Brain pericyte (primary cell): ENCODE data around the gene SLC18B1.

ENCODE experiments used
- DNase-seq: peaks from one replicate; pipeline ENCODE4 v3.0.0-alpha.2; 2012; ENCODE audit warnings: low read depth, low spot score

SLC18B1 gene

DNA sequence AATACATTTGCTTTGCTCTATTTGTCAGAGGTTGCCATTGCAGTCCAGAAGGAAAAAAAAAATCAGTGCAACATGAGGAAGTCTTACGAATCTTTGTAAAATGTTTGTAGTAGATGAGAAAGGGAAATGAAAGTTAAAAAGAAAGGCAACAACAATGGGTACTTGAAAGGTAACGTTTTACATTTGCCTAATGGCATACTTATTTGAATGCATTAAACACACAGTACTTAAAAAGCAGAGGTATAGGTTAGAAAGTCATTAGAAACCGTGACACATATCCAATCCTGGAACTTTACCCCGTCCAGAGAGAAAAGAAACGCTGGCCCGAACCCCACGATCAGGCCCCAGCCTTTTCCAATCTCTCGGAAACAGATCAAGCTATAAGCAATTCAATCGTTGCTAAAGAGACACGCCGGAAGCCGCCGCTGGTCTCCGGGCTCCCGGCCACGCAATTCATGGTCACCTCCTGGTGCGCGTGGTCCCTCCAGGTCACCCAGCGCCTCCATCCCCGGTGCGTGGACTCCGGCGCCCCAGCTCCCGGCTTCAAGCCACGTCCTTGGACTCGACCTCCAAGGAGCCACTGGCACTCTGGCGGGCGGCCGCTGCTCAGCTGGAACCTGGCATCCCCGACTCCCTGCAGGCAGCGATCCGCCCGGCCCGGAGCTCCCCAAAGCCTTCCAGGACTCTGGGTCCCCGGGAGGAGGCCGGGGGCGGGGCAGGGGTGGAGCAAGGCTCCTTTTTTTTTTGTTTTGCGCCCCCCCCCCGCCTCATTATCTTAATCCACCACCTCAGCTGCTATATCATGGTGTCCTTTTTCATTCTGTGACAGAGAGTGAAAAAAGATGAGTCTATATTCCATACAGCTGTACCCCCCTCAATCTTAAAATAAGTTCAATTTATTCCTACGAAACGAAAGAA lies at the start of gene SLC18B1:
Gene SLC18B1 (minus strand): TSS at position 687 of the 918 bp plus-strand sequence. CDS start 181 bp downstream, at position 506.
- DNase-seq = no peak

GRCh38 chr6:132843316-132844035 lies 45.0 kb upstream of the SLC18B1 start:
- DNase-seq = no peak

DNA sequence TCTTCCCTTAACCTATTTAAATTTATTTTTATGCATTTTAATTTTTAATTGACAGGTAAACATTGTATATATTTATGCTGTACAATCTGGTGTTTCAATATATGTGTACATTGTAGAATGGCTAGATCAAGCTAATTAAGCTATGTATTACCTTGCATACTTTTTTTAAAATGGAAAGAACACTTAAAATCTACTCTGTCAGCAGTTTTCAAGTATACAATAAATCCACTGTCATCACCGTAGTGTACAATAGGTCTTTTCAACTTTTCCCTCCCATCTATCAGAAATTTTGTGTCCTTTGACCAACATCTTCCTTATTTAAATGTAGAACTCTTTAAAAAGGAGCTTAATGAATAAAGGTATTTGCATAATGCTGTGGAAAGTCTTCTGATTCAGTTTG lies 43.5 kb upstream of the SLC18B1 start:
- DNase-seq = no peak

GRCh38 chr6:132832891-132833290 lies 34.5 kb upstream of the SLC18B1 start:
- DNase-seq = no peak

DNA sequence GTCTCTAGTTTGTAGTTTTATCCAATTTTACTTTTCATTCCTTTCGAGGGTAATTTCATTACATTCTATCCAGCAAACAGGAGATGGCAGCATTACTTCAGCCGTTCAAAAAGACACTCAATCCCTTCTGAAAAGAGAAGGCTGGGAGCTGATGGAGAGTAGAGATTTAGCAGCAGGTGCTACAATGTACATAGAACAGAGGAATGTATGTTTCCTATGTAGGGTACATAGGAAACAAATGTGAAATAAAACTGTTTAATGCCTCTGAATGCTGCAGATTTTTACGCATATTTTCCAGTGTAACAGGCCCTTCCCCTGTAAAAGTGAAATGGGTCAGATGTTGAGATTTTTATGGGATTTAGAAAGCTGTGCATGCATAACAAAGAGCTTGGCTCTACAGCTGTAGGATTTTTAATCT lies 31.9 kb upstream of the SLC18B1 start:
- no peak for DNase-seq

DNA sequence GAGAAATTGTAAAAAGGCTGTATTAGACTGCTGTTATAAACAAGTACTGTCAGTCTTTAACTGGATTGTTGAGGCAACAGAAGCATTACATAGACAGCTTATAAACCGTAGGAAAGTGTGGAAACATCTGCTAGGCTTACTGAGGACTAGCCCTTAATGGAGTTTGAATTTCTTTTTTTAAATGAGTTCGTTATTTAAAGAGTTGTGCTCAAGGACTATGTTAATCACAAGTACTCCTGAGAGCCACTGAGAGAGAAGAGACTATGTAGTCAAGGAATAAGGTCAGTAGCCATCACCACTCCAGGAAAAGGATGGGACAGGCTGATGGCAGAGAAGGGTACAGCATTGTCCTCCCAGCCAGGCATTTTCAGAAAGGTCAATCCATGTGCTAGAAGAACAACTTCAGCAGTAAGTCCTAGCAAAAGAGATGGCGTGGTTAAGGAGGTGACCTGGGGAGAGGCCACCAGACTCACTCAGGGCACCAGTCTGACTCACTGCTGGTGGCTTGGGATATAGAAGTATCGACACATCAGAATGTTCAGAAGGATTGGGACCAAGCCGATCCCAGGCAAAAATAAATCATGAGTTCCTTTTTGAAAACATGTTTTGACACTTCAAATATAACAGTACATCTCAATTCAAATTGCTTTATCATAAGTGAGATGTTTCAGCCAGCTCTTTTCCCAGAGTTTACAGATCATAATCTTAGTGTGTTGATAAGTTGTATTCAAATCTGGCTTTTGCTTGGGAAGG lies 22.4 kb upstream of the SLC18B1 start:
- DNase-seq = no peak

DNA sequence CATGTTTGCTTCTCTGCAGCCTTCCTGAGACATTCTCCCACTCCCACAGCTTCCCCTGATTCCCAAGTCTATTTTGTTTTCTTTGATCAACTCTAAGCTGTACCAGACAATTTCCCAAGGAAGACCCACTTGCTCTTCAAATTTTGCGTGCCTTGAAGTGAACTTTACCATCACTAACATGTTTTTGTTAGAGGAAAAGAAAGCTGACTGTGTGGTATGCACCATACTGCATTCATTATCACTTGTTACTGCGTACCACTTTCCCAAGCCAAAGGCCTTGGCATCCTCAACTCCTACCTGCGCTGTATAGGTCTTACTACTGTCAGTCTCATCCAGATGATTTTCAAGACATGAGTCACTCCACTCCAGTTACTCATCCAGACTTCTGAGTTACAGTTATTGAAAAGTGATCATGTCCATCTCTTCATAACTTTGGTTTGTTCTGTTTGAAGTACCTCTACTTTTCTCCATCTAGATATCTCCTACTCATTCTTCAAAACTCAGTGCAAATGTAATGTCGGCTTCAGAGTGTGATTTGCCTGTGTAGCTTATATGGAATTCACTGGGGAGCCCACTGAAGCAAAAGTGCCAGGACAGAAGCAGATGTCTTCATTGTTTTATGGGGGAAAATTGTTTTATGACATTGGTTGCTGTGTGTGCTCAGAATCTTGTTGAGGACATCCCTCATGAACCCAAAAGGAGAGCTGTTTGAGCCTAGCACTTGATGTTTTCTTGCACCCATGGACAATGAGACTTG lies 21.1 kb upstream of the SLC18B1 start:
- DNase-seq = no peak

DNA sequence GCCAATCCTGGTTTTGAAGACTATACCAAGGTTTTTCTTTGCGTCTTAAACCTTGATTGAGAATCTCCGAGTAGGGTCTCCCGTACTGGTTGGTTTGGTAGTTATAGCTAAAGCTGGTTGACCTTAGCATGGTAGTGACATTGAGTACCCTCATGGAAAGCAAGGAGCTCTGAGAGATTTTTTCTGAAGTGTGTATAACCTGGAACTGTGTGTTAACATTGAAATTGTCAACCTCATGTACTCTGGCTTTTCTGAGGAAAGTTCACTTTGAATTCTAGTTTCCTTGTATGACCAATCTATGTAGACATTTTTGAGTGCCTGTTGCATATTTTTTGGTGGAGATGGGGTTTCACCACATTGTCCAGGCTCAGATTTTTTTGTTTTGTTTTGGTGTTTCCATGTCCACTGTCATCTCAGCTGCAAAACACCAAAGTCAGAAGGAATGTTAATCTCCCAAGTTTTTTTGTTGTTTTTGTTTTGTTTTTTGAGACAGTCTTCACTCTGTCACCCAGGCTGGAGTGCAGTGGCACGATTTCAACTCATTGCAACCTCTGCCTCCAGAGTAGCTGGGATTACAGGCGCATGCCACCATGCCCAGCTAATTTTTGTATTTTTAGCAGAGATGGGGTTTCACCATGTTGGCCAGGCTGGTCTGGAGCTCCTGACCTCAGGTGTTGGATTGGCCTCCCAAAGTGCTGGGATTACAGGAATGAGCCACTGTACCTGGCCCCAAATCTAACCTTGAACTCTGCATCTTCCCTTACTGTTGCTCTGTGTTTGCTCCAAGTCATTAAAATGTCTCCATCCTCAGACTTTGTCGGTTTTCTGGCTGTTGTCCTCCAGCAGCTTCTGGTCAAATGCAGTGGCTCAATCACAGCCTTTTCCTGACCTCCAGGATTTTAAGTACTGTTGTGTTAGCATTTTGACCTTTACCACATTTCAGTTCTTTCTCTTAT lies 20.2 kb upstream of the SLC18B1 start:
- DNase-seq = no peak

GRCh38 chr6:132817554-132818403 lies 19.3 kb upstream of the SLC18B1 start:
- DNase-seq = no peak

- DNase-seq = no peak
Measured at GRCh38 chr6:132816660-132817059, 18.2 kb upstream of the SLC18B1 start.

- no peak for DNase-seq
Measured at GRCh38 chr6:132814716-132815570, 16.5 kb upstream of the SLC18B1 start.

- DNase-seq = no peak
Measured at GRCh38 chr6:132813173-132813856, 14.9 kb upstream of the SLC18B1 start.

- DNase-seq = no peak
Measured at GRCh38 chr6:132812756-132813172, 14.3 kb upstream of the SLC18B1 start.

GRCh38 chr6:132812255-132812732 lies 13.9 kb upstream of the SLC18B1 start:
- no peak for DNase-seq

DNA sequence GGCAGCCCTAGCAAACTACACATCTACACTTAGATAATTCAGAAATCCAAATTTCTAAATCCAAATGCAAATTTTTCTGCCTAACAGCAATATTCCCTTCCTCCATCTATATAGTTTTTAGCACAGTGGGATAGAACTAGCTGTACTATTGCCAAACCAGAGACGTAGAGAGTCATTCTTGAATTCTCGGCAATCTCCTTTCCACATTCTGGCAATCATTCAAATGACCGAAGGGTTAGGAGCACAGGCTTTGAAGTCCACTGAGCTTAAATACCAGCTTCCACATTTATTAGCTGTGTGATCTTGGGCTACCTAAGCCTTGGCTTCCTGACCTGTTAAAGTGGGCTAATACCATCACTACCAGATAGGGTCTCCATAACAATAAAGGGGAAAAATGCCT lies 12.8 kb upstream of the SLC18B1 start:
- DNase-seq = no peak

GRCh38 chr6:132805548-132805947 lies 7.1 kb upstream of the SLC18B1 start:
- no peak for DNase-seq

- no peak for DNase-seq
Measured at GRCh38 chr6:132804251-132804650, 5.8 kb upstream of the SLC18B1 start.
